GM13976 (cell line): ENCODE data around the gene THAP4.

ENCODE experiments used
- DNase-seq: peaks from one replicate; pipeline ENCODE4 v3.0.0; 2012; ENCODE audit warnings: low spot score
- CTCF ChIP-seq: IDR thresholded peaks from 2 replicates; pipeline ENCODE4 v1.5.1; 2012; ENCODE audit warnings: borderline replicate concordance, mild to moderate bottlenecking; ENCODE audit not compliant: insufficient read depth; ENCODE audit errors: extremely low read depth, missing control alignments, control extremely low read depth
- in situ Hi-C: fragments of 300-500 bp; cut with MboI; formaldehyde crosslinking; loops from one replicate; pipeline ENCODE4 v1.12.0; 2022; ENCODE audit warnings: low sequenced_read_pairs, mixed read lengths, inconsistent platforms; ENCODE audit not compliant: unreplicated experiment

THAP4 gene

GRCh38 chr2:241607162-241607885 lies 29.6 kb downstream of the THAP4 start:
- in situ Hi-C loops, result no loop called here
- no peak for TF ChIP-seq CTCF
- DNase-seq, result no peak

GRCh38 chr2:241606186-241606585 lies 30.8 kb downstream of the THAP4 start:
- DNase-seq, result no peak

GRCh38 chr2:241603686-241604085 lies 33.3 kb downstream of the THAP4 start:
- DNase-seq, result no peak
- no peak for TF ChIP-seq CTCF
- in situ Hi-C loops, result no loop called here

More at GRCh38 chr2:241606186-241606585, 30.8 kb downstream of the THAP4 start:
- in situ Hi-C loops, result no loop called here
- TF ChIP-seq CTCF, result no peak

- in situ Hi-C loops, result no loop called here
- no peak for DNase-seq
- no peak for TF ChIP-seq CTCF
Observed at GRCh38 chr2:241602720-241603119, 34.2 kb downstream of the THAP4 start.

GRCh38 chr2:241601841-241602240 lies 35.1 kb downstream of the THAP4 start:
- in situ Hi-C loops, result no loop called here
- no peak for DNase-seq

GRCh38 chr2:241599615-241600014 lies 37.3 kb downstream of the THAP4 start:
- DNase-seq, result no peak
- in situ Hi-C loops, result no loop called here
- no peak for TF ChIP-seq CTCF

More at GRCh38 chr2:241601841-241602240, 35.1 kb downstream of the THAP4 start:
- TF ChIP-seq CTCF, result no peak
